Smooth muscle cell (in vitro differentiated cells): ENCODE measurements around the gene SESN3. TPM values are rescaled to one million over a fixed set of nuclear protein-coding genes. Genes with fewer than 3 reads are reported as not detected.
"Not testable (repeated sequence)": the region's sequence is repeated elsewhere in the genome, so short reads cannot be mapped to it uniquely, and the experiment has no call there.

Experiments
- DNase-seq: peaks from one replicate; lab custom pipeline; 2025; ENCODE audit not compliant: unreplicated experiment; lab: John Stamatoyannopoulos, UW
- H2AFZ ChIP-seq: fragments of 200-600 bp; sonication (generic); 2 replicates; pipeline ENCODE4 v1.6.0; 2016; ENCODE audit warnings: antibody characterized with exemption, low read depth, mild to moderate bottlenecking
- H3F3A ChIP-seq: fragments of 200-600 bp; sonication (generic); 2 replicates; pipeline ENCODE4 v1.6.0; 2017; ENCODE audit warnings: antibody characterized with exemption, low read depth
- H3K27ac ChIP-seq: fragments of 200-600 bp; sonication (generic); 2 replicates; pipeline ENCODE4 v1.5.1; 2016; ENCODE audit warnings: low read depth, mild to moderate bottlenecking
- H3K27me3 ChIP-seq: fragments of 200-600 bp; sonication (generic); 2 replicates; pipeline ENCODE4 v1.6.1; 2016; ENCODE audit warnings: low read depth, mild to moderate bottlenecking
- H3K36me3 ChIP-seq: fragments of 200-600 bp; sonication (generic); 2 replicates; pipeline ENCODE4 v1.5.1; 2016; ENCODE audit warnings: low read depth
- H3K4me1 ChIP-seq: fragments of 200-600 bp; sonication (generic); 2 replicates; pipeline ENCODE4 v1.5.1; 2016; ENCODE audit warnings: low read depth
- H3K4me2 ChIP-seq: fragments of 200-600 bp; sonication (generic); 2 replicates; pipeline ENCODE4 v1.6.0; 2016; ENCODE audit warnings: mild to moderate bottlenecking
- H3K4me3 ChIP-seq: fragments of 200-600 bp; sonication (generic); 2 replicates; pipeline ENCODE4 v1.5.1; 2016; ENCODE audit warnings: mild to moderate bottlenecking
- H3K79me2 ChIP-seq: fragments of 200-600 bp; sonication (generic); 2 replicates; pipeline ENCODE4 v1.6.0; 2016; ENCODE audit warnings: low read depth, mild to moderate bottlenecking
- H3K9ac ChIP-seq: fragments of 200-600 bp; sonication (generic); 2 replicates; pipeline ENCODE4 v1.6.0; 2016; ENCODE audit warnings: low read depth
- H3K9me3 ChIP-seq: fragments of 200-600 bp; sonication (generic); replicated peaks from 2 replicates; pipeline ENCODE4 v1.5.1; 2016; ENCODE audit warnings: low read depth
- H4K20me1 ChIP-seq: fragments of 200-600 bp; sonication (generic); 2 replicates; pipeline ENCODE4 v1.6.0; 2016; ENCODE audit warnings: low read depth
- WGBS: methylation state at CpG from one replicate; pipeline ENCODE4 v1.1.7; 2016; ENCODE audit warnings: low lambda C conversion rate; 5-methylcytosine and 5-hydroxymethylcytosine counted together
- polyA plus RNA-seq: library from polyadenylated mRNA; unstranded; fragments of >200 nt; fragmentation: Nextera tagmentation; extraction: Ambion mirVana; gene quantifications from 2 replicates; pipeline ENCODE4 v1.2.1, GENCODE V29; 2016
- total RNA-seq: library from RNA; depleted of rRNA; stranded (reverse); fragments of >200 nt; gene quantifications from 2 replicates; pipeline ENCODE4 v1.2.3, GENCODE V29; 2014
- TF ChIP-seq, protein P1 (sequence below): fragments of 200-600 bp; sonication (generic); IDR thresholded peaks from 2 replicates; pipeline ENCODE4 v1.5.1; 2017; ENCODE audit warnings: borderline replicate concordance, mild to moderate bottlenecking, antibody characterized with exemption; ENCODE audit not compliant: insufficient read depth, poor library complexity, severe bottlenecking

The SESN3 gene
- total and polyA plus RNA-seq, 2 experiments from 2014 or later = 20.4 to 374 TPM

DNA sequence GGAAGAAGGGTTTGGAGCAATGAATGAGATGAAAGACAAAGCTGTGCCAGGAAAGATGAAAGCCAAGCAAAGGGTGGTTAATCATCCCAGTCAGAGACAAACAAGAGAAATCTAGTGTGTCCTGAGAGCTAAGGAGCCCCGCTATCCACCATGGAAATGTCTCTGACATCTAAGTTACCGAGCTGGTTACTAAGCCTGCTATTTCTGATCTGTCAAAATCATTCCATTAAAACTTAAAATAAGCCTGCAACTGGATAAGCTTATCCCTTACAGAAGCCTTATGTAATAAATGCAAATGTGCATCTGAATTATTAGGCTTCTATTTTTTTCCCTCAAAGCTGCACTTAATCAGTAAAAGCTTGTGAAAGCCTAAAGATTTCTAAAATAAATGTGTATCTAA lies 22.1 kb upstream of the SESN3 start:
- no peaks in the 10 kb centered on the region for H3K9me3 ChIP-seq
- H3K27ac ChIP-seq = peak overlapping the region; percentile 66
- H3K36me3 ChIP-seq = no peaks in the 10 kb centered on the region
- H2AFZ ChIP-seq = peak overlapping the region; percentile 64
- no peaks in the 10 kb centered on the region for H3K79me2 ChIP-seq
- H3K4me1 ChIP-seq = peaks cover 51% of the 10 kb centered on the region
- WGBS = 32% methylated on average over 2 of the region's 2 CpGs
- H3K4me2 ChIP-seq = peak overlapping the region; percentile 66
- H4K20me1 ChIP-seq = no peaks in the 10 kb centered on the region
- no peak overlapping the region for H3K4me3 ChIP-seq
- TF ChIP-seq, protein P1, sequence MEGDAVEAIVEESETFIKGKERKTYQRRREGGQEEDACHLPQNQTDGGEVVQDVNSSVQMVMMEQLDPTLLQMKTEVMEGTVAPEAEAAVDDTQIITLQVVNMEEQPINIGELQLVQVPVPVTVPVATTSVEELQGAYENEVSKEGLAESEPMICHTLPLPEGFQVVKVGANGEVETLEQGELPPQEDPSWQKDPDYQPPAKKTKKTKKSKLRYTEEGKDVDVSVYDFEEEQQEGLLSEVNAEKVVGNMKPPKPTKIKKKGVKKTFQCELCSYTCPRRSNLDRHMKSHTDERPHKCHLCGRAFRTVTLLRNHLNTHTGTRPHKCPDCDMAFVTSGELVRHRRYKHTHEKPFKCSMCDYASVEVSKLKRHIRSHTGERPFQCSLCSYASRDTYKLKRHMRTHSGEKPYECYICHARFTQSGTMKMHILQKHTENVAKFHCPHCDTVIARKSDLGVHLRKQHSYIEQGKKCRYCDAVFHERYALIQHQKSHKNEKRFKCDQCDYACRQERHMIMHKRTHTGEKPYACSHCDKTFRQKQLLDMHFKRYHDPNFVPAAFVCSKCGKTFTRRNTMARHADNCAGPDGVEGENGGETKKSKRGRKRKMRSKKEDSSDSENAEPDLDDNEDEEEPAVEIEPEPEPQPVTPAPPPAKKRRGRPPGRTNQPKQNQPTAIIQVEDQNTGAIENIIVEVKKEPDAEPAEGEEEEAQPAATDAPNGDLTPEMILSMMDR = no peak
- no peak overlapping the region for H3K9ac ChIP-seq
- H3K27me3 ChIP-seq = no peaks in the 10 kb centered on the region
- H3F3A ChIP-seq = peaks cover 6% of the 10 kb centered on the region
- DNase-seq = no peak

DNA sequence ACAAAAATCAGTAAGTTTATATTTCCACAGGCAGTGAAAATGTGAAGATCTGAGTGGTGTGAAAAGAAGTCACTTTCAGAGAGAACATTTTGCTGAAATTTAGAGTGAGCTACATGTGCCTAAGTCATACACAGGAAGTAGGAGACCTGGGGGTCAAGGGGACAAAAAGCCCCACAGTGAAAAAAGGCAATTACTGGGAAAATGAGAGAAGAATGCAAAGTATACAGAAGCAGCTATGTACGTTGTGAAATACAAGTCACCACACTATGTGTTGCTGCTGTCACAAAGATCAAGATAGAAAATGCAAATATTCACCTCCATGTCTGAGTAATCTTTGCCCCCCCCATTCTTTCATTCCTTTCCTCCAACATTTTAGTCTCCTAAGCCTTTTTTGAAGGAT lies 21.6 kb upstream of the SESN3 start:
- no peak overlapping the region for H3K4me3 ChIP-seq
- peak overlapping the region; percentile 64 for H2AFZ ChIP-seq
- H4K20me1 ChIP-seq = no peaks in the 10 kb centered on the region
- 18% methylated on average over 1 of the region's 1 CpG for WGBS
- H3K9ac ChIP-seq = no peak overlapping the region
- no peaks in the 10 kb centered on the region for H3K79me2 ChIP-seq
- DNase-seq = no peak
- no peaks in the 10 kb centered on the region for H3K9me3 ChIP-seq
- H3K36me3 ChIP-seq = no peaks in the 10 kb centered on the region
- TF ChIP-seq, protein P1 = no peak
- peak overlapping the region; percentile 66 for H3K4me2 ChIP-seq
- H3K4me1 ChIP-seq = peaks cover 51% of the 10 kb centered on the region
- no peaks in the 10 kb centered on the region for H3K27me3 ChIP-seq
- H3F3A ChIP-seq = peaks cover 6% of the 10 kb centered on the region
- peak overlapping the region; percentile 66 for H3K27ac ChIP-seq

DNA sequence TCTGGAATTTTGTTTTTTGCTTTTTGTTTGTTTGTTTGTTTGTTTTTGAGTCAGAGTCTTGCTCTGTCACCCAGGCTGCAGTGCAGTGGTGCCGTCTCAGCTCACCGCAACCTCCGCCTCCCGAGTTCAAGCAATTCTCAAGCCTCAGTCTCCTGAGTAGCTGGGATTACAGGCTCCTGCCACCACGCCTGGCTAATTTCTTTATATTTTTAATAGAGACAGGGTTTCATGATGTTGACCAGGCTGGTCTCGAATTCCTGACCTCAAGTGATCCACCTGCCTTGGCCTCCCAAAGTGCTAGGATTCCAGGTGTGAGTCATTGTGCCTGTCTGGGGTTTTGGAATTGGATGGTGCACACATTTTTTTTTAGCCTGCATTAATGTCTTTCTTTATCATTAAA lies 20.9 kb upstream of the SESN3 start:
- H3K4me1 ChIP-seq = peaks cover 51% of the 10 kb centered on the region
- H4K20me1 ChIP-seq, H3K4me2 ChIP-seq, H2AFZ ChIP-seq, H3K36me3 ChIP-seq, H3K27me3 ChIP-seq, H3K27ac ChIP-seq, H3K4me3 ChIP-seq, H3K79me2 ChIP-seq, H3K9me3 ChIP-seq, DNase-seq, H3F3A ChIP-seq, H3K9ac ChIP-seq: not testable (repeated sequence)
- whole genome bisulfite sequencing = 81% methylated on average over 6 of the region's 6 CpGs

DNA sequence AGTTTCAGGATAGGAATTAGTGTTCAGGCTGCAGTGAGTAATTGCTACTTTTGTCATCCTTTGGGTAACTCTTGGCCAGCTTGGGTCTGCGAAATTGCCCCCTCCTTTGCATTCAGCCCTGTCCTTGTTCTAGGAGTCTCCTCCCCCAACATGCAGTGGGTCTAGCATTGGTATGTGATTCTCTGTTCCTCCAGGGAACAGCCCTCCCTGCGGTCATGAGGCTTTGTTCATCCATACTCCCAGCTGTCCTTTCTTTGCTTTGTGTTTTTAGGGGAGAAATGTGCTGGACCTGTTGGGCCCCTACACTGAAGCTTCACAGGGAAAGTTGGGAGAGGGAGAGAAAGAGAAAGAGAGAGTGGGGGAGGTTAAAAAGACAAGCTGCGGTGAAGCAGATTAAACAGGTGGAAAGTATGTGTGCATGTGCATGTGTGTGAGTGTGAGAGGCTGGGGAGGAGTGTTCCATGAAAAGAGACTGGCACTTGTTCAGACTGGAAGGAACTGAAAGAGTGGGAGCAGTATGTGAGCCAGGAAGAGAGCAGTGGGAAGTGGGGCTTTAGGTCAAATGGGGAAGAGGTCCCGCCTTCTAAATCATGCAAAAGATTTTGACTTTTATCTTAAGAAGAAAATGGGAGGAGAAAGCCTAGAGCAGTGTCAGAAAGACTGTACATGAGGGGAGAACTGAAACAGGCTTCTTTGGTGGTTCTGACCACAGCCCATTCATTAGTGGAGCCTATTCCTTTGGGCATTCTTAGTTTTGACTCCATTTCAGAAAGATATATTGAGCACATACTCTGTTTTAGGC lies 17.9 kb upstream of the SESN3 start:
- Histone ChIP-seq H3K4me2 (no peak overlapping the region), H3F3A (peaks cover 6% of the 10 kb centered on the region), H4K20me1 (no peaks in the 10 kb centered on the region), H3K27ac (no peak overlapping the region), H3K9me3 (no peaks in the 10 kb centered on the region), H3K27me3 (no peaks in the 10 kb centered on the region), H3K4me1 (peaks cover 39% of the 10 kb centered on the region), H2AFZ (no peak overlapping the region), H3K36me3 (no peaks in the 10 kb centered on the region), H3K9ac (no peak overlapping the region), H3K79me2 (no peaks in the 10 kb centered on the region), H3K4me3 (no peak overlapping the region)
- WGBS = 77% methylated on average over 4 of the region's 4 CpGs
- TF ChIP-seq, protein P1 = no peak
- no peak for DNase-seq
